GM18951 (cell line): ENCODE results near the gene SCN1B.
"Not testable (repeated sequence)": the region's sequence is repeated elsewhere in the genome, so short reads cannot be mapped to it uniquely, and the experiment has no call there.

Experiments
- POLR2A ChIP-seq: IDR thresholded peaks from 4 replicates; pipeline ENCODE4 v1.6.1; 2011; ENCODE audit warnings: mild to moderate bottlenecking; ENCODE audit not compliant: insufficient read length, insufficient read depth; ENCODE audit errors: extremely low read depth
- in situ Hi-C: fragments of 300-500 bp; cut with MboI; formaldehyde crosslinking; loops from one replicate; pipeline ENCODE4 v1.12.0; 2022; ENCODE audit warnings: low sequenced_read_pairs, mixed read lengths, inconsistent platforms; ENCODE audit not compliant: unreplicated experiment

Gene SCN1B

DNA sequence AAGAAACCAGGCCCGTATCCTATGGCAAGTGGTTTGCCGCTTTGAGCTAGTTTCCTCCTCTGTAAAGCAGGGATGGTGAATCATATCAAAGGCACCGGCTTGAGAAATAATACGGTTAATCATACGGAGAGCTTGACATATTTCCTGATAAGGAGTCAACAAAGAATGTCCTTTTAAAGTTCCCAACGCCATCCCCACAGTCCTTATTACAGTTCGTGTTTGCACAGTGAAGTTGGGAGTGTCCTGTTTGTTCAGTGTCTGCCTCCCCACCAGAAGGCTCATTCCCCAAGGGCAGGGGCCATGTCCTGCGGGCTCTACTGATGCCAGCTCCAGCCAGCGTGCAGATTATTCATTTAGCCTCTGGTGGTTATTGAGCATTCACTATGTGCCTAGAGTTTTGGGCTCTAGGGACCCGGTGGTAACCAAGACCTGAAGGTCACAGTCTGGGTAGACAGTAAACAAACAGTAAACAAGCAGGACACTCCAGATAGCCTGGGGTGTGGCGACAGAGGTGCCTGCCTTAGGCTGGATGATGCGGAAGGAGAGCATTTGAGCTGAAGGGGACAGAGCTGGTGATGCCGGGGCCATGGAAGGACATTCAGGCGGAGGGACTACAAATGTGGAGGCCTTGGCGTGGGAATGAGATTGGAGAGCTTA, 23.8 kb upstream of the SCN1B start:
- in situ Hi-C loops, result no loop called here
- no peak for TF ChIP-seq POLR2A

DNA sequence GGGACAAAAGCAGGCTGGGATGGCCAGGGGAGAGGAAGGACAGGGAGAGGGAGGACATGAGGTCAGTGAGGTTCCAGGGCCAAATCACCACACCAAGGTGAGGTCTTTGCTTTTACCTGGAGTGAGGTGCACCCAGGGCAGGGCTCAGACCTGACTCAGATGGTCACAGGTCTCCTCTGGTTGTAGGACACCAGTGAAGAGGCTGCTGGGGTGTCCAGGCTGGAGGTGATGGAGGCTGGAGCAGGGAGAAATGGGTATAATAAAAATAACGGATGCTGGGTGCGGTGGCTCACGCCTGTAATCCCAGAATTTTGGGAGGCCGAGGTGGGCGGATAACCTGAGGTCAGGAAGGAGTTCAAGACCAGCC, 23.3 kb upstream of the SCN1B start:
- in situ Hi-C loops, result no loop called here
- no peak for TF ChIP-seq POLR2A

DNA sequence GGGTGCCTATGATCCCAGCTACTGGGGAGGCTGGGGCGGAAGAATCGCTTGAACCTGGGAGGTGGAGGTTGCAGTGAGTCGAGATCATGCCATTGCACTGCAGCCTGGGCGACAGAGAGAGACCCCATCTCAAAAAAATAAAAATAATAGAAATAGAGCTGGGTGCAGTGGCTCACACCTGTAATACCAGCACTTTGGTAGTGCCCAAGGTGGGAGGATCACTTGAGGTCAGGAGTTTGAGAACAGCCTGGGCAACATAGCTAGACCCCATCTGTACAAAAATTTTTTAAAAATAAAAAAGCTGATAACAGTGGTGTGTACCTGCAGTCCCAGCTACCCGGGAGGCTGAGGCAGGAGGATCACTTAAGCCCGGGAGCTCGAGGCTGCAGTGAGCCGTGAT, 22.8 kb upstream of the SCN1B start:
- in situ Hi-C loops, result not testable (repeated sequence)

DNA sequence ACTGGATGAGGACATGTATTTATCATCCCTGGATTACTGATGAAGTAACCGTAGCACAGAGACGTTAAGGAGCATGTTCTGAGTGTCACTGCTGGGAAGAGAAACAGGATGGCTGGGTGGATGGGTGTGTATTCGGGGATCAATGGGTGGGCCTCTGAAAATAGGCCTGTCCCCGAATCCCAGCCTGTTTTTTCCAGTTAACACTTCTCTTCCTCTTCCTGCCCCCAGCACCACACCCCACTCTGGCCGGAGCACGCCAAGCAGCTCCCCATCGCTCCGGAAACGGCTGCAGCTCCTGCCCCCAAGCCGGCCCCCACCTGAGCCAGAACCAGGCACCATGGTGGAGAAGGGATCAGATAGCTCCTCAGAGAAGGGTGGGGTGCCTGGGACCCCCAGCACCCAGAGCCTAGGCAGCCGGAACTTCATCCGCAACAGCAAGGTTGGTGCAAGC, 21.4 kb upstream of the SCN1B start:
- in situ Hi-C loops, result no loop called here
- no peak for TF ChIP-seq POLR2A

DNA sequence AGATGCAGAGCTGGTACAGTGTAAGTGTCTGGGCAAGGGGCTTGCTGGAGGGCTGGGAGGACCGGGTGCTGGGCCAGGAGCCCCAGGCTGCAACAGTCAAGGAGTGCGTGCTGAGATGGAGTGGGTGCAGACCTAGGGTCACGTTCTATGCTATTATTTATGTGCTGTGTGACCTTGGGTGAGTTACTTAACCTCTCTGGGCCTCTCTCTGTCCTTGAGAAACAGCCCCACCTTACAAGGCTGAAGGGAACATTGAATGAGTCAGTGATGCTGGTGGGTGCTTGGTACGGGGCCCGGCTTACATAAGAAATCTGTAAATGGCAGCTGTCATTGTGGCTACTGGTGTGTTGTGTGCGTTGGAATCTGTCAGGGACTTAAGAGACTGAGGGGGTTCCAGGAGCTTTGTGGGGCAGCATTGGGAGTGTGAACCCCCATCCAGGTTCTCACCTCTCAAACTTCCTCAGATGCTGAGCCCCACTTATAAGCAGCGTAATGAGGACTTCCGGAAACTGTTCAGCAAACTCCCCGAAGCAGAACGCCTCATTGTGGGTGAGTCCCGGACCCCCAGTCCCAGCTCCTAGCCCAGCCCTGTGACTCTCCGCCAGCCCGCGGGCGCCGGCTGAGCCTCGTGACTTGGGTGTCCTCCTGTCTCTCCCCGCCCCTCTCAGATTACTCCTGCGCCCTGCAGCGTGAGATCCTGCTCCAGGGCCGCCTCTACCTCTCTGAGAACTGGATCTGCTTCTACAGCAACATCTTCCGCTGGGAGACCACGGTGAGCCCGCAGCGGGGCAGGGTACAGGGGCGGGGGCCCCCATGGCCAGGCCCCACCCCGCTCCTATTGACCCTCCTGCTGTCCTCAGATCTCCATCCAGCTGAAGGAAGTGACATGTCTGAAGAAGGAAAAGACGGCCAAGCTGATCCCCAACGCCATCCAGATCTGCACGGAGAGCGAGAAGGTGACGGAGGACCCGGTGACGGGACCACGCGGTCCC, 20.6 kb upstream of the SCN1B start:
- TF ChIP-seq POLR2A, result no peak
- in situ Hi-C loops, result no loop called here

DNA sequence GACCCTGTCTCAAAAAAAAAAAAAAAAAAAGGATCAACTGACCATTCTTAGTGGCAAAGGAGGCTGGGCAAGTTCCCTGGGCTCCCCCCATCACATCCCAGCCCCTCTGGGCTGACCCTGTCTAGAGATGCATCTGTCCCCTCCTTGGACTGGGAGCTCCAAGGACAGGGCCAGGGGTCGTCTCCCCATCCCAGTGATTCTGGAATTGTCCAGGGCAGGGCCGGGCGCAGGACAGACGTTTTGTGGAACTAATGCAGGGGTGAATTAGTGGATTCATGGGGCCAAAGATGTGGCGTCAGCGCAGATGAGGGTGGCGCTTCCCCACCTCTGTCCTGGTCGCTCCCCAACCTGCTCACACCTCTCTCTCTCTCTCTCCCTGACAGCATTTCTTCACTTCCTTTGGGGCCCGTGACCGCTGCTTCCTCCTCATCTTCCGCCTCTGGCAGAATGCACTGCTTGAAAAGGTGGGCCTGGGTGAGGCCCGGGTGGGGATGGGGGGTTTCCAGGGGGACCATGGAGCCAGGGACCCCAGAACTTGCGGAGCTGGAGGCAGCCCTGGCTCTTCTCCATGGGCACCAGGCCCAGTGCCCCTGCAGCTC, 19.1 kb upstream of the SCN1B start:
- in situ Hi-C loops, result no loop called here
- TF ChIP-seq POLR2A, result no peak

DNA sequence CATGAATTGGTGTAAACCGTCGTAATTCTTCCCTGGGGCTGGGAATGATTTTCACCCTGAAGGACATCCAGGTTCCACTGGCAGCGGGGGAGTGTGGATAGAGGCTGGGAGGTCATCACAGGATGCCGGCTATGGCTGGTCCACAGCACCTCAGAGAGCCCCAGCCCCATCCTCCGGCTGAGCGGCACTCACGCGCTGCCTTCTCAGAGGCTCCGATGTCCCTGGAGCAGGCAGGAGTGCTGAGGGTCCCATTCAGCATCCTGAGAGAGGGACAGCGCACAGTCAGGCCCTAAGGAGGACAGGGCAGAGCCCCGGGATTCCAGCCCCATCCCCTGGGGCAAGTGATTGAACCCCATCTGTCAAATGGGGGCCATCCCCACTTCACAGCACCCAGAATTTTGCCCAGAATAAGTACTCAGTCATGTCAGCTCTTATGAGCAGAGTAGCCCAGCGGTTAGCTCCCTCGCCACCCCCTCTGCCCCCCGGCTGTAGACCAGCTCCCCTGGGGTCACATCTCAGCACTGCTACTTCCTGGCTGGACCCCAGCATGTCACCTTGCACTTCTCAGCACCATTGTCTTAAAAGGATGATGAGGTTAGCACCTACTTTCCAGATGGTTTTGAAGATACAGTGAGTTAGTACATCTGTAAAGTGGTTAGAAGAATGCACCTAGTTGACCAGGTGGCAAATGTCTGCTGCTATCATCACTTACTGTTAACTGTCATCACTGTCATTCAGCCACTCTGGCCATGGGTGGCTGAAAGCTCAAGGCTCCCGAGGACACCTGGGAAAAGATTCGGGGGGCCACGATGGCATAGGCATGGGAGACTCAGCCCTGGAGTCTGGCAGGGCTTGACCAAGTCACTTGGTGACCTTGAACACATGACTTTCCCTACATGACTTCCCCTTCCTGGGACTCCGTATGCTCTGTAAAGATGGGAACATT, 18.3 kb upstream of the SCN1B start:
- in situ Hi-C loops, result no loop called here
- no peak for TF ChIP-seq POLR2A

DNA sequence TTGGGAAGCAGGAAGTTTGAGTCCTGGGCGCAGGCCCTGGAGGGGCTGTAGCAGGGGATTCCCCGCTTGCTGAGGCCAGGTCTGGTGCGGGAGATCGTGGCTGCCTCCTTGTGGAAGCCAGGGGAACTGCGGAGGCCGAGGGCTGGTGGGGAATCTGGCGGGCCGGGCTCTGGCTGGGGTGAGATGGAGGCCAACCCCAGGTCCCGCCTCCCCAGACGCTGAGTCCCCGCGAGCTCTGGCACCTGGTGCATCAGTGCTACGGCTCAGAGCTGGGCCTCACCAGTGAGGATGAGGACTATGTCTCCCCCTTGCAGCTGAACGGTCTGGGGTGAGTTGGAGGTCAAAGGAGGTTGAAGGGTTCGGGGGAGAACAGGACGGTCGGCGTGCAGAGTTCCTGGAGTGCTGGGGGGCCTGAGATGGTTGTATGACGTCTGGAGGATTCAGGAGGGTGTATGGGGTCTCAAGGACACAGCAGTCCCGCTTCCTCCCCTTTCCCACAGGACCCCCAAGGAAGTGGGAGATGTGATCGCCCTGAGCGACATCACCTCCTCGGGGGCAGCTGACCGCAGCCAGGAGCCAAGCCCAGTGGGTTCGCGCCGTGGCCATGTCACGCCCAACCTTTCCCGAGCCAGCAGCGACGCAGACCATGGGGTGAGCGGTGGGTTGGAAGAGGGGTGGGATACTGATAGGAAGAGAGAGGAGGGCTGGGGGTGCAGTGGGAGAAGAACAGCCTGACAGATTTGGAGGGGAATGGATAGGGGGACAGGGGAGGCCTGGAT, 17.0 kb upstream of the SCN1B start:
- in situ Hi-C loops, result no loop called here
- TF ChIP-seq POLR2A, result peak; percentile 34

DNA sequence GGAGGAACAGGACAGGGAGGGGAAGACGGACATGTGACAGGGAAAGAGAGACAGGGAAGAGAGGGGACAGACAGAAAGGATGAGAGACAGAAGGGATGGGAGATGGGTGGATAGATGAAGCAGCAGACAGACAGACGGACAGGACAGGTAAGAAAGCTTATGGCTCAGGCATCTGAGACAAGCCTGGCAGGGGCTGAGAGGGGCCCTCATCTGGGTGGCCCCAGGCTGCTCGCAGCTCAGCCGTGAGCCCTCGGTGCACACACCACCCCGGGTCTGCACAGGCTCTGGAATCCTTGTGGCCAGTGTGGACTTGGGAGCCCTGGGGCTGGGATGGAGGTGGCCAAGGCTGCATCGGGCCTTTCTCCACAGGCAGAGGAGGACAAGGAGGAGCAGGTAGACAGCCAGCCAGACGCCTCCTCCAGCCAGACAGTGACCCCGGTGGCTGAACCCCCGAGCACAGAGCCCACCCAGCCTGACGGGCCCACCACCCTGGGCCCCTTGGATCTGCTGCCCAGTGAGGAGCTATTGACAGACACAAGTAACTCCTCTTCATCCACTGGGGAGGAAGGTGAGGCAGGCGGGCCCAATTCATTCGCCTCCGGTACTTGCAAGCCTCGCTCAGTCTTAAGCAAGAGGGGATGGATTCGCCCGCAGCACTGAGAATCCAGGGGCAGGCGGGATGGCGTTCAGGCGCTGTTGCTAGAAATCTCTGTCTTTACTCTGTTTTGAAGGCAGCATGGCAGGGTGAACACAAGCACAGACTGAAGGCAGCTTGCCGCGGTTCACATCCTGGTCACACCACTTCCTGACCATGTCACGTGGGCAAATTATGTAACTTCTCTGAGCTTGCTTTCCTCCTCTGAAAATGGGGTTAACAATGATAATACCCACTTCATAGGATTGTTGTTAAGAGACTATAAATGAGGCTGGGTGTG, 16.2 kb upstream of the SCN1B start:
- no peak for TF ChIP-seq POLR2A
- in situ Hi-C loops, result no loop called here

DNA sequence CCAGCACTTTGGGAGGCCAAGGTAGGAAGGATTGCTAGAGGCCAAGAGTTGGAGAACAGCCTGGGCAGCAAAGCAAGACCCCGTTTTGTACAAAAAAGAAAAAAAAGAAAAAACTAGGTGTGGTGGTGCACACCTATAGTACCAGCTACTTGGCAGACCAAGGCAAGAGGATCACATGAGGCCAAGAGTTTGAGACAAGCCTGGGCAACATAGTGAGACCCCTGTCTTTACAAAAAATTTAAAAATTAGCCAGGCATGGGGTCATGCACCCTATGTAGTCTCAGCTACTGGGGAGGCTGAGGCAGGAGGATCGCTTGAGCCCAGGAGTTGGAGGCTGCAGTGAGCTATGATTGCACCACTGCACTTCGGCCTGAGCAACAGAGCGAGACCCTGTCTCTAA, 15.5 kb upstream of the SCN1B start:
- in situ Hi-C loops, result not testable (repeated sequence)

DNA sequence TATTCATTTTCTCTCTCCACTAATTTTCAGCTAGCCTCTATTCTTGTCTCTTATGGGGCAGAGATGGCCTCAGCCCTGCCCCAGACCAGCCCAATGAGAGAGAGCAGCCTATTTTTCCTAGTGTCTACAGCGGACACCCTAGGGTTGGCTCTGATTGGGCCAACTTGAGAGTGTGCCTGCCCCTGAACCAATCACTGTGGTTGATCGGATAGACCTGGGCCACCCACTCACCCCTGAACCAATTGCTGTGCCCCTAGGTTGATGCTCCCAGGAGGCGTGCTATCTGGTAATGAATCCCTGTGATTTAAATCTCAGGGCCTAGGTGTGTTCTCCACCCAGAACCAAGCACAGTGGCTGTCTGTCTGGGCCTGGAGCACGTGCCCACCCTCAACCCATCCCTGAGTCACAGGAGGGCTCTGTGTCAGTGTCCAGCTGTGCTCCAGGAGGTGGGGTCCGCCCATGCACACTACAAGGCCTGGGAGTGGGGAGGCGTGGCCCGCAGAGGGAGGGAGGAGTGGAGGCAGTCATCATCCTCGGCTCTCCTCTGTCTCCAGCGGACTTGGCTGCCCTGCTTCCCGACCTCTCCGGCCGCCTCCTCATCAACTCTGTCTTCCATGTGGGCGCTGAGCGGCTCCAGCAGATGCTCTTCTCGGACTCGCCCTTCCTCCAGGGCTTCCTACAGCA, 14.9 kb upstream of the SCN1B start:
- in situ Hi-C loops, result no loop called here
- TF ChIP-seq POLR2A, result no peak

DNA sequence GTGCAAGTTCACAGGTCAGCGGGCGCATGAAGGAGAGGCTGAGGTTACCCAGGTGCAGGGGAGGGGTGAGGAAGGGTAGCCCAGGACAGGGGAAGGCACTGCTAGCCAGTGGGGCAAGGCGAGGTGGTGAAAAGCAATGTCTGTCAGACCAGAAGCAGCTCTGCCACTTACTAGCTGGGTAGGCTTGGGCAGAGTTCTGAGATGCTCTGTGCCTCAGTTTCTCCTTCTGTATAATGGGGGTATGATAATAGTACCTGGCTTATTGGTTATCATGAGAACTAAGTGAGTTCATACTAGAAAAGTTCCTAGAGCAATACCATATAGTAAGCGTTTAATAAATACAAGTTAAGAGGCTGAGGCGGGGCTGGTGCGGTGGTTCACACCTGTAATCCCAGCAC, 14.3 kb upstream of the SCN1B start:
- in situ Hi-C loops, result no loop called here

More for the DNA sequence above, 14.3 kb upstream of the SCN1B start:
- TF ChIP-seq POLR2A, result no peak
